Measurements from ENCODE around the gene MANBA. TPM values are rescaled to one million over a fixed set of nuclear protein-coding genes. Genes with fewer than 3 reads are reported as not detected.
"Not testable (repeated sequence)": the region's sequence is repeated elsewhere in the genome, so short reads cannot be mapped to it uniquely, and the experiment has no call there.

MANBA gene
- total RNA-seq, 1 donor from 2014 or later: 27.3 TPM

GRCh38 chr4:102730968-102731533 lies 29.7 kb downstream of the MANBA start:
- DNase-seq: no peak
- ATAC-seq: no peak

GRCh38 chr4:102729486-102729885 lies 31.3 kb downstream of the MANBA start:
- ATAC-seq; intact Hi-C loops (cut with micrococcal nuclease); DNase-seq: not testable (repeated sequence)

More at GRCh38 chr4:102730968-102731533, 29.7 kb downstream of the MANBA start:
- intact Hi-C loops (cut with micrococcal nuclease): loop anchor here (10.0 kb wide), 1 partner anchor 56 kb away; no protein-coding TSS in a partner anchor

GRCh38 chr4:102726919-102727318 lies 33.8 kb downstream of the MANBA start:
- intact Hi-C loops (cut with micrococcal nuclease); DNase-seq; ATAC-seq: not testable (repeated sequence)

DNA sequence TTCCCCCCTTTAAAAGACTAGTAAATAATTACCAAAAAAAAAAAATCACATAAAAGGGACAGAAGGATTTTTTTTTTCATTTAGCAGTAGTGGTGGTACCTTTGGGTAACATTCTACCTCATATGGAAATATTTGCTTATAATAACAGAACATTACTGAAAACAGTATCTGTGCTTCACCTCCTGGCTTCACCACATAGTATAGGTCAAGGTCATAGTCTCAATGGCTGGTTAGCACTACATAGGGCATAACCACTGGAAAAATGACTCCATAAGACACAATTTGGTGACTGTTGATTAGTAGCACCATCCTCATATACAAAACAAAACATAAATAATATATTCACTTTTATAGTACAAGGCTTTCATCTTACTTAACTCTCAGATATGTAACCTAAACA lies 34.7 kb downstream of the MANBA start:
- intact Hi-C loops (cut with micrococcal nuclease): no loop called here
- no peak for ATAC-seq

GRCh38 chr4:102725229-102725628 lies 35.5 kb downstream of the MANBA start:
- DNase-seq: no peak
- no peak for ATAC-seq

More for the DNA sequence above, 34.7 kb downstream of the MANBA start:
- DNase-seq: no peak

DNA sequence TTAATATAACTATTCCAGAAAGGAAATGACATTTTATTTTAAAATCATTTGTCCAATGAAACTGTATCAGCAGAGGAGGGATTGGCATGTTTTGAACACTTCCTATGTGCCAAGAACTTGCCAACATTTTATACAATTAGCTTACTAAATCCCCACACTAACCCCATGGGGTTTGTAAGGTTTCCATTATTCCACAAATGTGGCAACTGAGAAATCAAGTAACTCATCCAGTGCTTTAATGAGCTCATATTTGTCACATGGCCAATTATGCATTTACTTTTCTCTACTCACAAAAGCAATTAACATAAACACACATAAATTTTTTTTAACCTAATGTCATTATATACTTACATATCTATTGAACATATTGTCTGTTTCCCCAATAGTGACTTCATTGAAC lies 37.3 kb downstream of the MANBA start:
- ATAC-seq (no peak), DNase-seq (no peak)
- intact Hi-C loops (cut with micrococcal nuclease): no loop called here

More at GRCh38 chr4:102725229-102725628, 35.5 kb downstream of the MANBA start:
- intact Hi-C loops (cut with micrococcal nuclease): no loop called here

- no peak for DNase-seq
- intact Hi-C loops (cut with micrococcal nuclease): no loop called here
- ATAC-seq: no peak
Observed at GRCh38 chr4:102722740-102723139, 38.0 kb downstream of the MANBA start.

DNA sequence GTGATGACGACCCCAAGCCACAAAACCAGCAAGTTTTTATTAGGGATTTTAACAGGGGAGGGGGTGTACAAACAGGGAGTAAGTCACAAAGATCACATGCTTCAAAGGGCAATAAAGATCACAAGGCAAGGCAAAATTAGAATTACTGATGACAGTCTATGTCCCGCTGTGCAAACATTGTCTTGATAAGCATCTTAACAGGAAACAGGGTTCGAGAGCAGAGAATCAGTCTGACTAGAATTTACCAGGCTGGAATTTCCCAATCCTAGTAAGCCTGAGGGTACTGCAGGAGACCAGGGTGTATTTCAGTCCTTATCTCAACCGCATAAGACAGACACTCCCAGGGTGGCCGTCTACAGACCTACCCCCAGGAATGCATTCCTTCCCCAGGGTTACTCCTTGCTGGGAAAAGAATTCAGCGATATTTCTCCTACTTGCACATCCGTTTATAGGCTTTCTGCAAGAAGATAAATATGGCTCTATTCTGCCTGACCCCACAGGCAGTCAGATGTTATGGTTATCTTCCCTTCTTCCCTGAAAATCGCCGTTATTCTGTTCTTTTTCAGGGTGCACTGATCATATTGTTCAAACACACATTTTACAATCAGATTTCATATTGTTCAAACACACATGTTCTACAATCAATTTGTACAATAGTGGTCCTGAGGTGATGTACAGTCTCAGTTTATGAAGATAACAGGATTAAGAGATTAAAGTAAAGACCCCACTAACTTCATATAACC lies 41.8 kb downstream of the MANBA start:
- ATAC-seq; DNase-seq; intact Hi-C loops (cut with micrococcal nuclease): not testable (repeated sequence)

- no peak for DNase-seq
- intact Hi-C loops (cut with micrococcal nuclease): no loop called here
- no peak for ATAC-seq
Observed at GRCh38 chr4:102717448-102718092, 43.2 kb downstream of the MANBA start.

DNA sequence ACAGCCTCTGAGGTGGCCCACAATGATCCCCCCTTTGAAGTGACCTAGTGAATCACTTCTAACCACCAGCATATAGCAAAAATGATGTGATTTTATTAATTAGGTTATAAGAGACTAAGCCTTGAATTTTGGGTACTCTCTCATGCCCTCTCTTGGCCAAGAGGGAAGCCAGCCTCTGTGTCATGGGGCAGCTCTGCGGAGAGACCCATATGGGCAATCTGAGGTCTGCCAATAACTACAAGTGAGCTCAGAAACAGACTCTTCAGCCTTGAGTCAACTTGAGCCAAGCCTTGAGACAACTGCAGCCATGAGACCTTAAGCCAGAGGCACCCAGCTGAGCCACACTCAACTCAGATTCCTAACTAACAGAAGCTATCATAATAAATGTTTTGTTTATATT lies 45.7 kb downstream of the MANBA start:
- intact Hi-C loops (cut with micrococcal nuclease): no loop called here
- ATAC-seq: no peak
- no peak for DNase-seq

- DNase-seq; intact Hi-C loops (cut with micrococcal nuclease); ATAC-seq: not testable (repeated sequence)
Observed at GRCh38 chr4:102713774-102714173, 47.0 kb downstream of the MANBA start.

GRCh38 chr4:102713096-102713495 lies 47.7 kb downstream of the MANBA start:
- DNase-seq (no peak), ATAC-seq (peak; percentile 23)
- intact Hi-C loops (cut with micrococcal nuclease): no loop called here

DNA sequence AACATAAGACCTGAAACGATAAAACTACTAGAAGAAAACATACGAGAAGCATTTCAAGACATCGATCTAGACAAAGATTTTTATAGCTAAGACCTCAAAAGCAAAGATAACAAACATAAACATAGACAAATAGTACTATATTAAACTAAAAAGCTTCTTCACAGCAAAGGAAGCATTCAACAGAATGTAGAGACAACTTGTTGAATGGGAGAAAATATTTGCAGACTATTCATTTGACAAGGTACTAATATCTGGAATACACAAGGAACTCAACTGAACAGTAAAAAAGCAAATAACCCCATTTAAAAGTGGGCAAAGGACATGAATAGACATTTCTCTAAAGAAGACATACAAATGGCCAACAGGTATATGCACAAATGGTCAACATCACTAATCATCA lies 49.8 kb downstream of the MANBA start:
- DNase-seq (no peak), ATAC-seq (no peak)
- intact Hi-C loops (cut with micrococcal nuclease): no loop called here

GRCh38 chr4:102709060-102709459 lies 51.7 kb downstream of the MANBA start:
- intact Hi-C loops (cut with micrococcal nuclease): not testable (repeated sequence)

DNA sequence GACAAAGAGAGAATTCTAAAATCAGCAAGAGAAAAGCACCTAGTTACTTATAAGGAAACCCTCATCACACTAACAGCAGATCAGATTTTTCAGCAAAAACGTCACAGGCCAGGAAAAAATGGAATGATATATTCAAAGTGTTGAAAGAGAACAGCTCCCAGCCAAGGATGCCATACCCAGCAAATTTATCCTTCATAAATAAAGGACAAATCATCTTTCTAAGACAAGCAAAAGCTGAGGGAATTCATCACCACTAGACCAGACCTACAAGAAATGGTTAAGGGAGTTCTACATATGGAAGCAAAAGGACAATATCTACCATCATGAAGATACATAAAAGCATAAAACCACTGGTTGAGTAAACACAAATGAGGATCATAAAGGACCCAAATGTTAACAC lies 53.6 kb downstream of the MANBA start:
- DNase-seq (no peak), ATAC-seq (no peak)
- intact Hi-C loops (cut with micrococcal nuclease): no loop called here

More at GRCh38 chr4:102709060-102709459, 51.7 kb downstream of the MANBA start:
- ATAC-seq, DNase-seq: not testable (repeated sequence)

DNA sequence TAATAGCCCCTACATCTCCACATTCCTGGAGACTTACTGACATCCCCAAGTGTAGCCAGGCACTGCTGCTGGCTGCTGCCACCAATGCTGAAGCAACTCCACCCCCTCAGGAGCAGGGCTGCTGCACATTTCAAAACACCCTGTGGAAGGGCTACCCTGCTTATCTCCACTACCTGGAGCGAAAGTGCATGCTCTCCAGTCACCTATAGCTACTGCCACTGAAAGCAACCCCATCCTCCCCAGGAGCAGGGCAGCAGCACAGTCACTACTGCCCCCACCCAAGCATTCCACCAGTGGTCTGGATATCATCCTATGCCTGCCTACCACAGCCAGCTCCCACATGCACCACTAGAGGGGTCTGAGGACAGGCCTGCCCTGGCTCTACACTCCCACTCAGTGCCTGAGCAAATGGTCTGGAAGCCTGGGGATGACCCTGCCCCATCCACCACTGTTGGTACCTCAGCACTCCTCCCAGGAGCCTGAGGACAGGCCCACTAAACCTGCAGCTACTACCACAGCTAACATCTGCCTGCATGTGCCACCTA lies 55.3 kb downstream of the MANBA start:
- no peak for DNase-seq
- intact Hi-C loops (cut with micrococcal nuclease): no loop called here
- no peak for ATAC-seq

GRCh38 chr4:102696758-102697157 lies 64.0 kb downstream of the MANBA start:
- DNase-seq: no peak
- intact Hi-C loops (cut with micrococcal nuclease): no loop called here
- peak; percentile 79 for ATAC-seq

- no peak for ATAC-seq
- intact Hi-C loops (cut with micrococcal nuclease): no loop called here
Observed at GRCh38 chr4:102694791-102695190, 66.0 kb downstream of the MANBA start.

GRCh38 chr4:102693861-102694260 lies 66.9 kb downstream of the MANBA start:
- ATAC-seq (no peak), DNase-seq (no peak)
- intact Hi-C loops (cut with micrococcal nuclease): no loop called here

More at GRCh38 chr4:102694791-102695190, 66.0 kb downstream of the MANBA start:
- no peak for DNase-seq

Measured in left ventricle myocardium superior (tissue), 1 donor.